UCSD-AML1 (cell line): ENCODE data around the gene HIGD2B.
"Not testable (repeated sequence)": the region's sequence is repeated elsewhere in the genome, so short reads cannot be mapped to it uniquely, and the experiment has no call there.

Experiments
- DNase-seq: peaks from one replicate; lab custom pipeline; 2025; ENCODE audit not compliant: unreplicated experiment; lab: John Stamatoyannopoulos, UW

The HIGD2B gene

DNA sequence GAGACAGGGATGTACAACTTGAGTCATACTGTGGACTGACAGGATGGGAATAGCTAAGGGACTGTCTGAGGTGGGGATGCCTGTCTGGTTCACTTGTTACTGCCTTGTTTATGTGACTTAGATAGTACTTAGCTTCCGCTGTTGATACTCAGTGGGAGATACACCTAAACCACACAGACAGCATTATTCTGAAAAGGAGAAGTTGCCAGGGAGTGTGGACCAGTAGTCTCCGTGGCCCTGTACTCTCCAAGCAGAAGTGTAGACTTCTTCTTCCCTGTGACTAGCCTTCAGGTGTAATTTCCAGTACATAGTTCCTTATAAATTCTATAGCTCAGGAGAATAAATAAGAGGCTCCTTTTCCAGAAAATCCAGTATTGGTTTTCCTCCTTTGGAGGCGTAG, 5.1 kb downstream of the HIGD2B start:
- DNase-seq = no peak

GRCh38 chr15:72676838-72677237, 9.1 kb downstream of the HIGD2B start:
- DNase-seq = no peak

DNA sequence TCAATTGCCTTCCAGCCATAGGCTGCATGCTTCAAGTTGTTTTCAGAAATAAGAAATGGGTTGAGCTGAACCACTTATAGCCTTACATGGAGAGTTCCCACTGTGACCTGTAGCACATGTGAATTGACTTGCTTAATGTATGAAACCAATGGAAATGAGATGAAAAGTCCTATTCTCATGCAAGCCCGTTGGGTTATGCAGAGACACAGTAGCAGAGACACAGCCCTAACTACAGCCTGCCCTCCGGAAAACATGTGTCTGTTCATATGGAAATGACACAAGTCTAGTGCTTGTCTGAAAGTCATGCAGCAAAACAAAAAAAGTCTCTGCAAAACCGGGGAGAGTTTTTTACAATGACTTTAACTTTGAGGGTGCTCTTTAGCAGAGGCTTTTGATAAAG, 14.5 kb downstream of the HIGD2B start:
- DNase-seq = no peak

GRCh38 chr15:72670656-72671352, 15.2 kb downstream of the HIGD2B start:
- DNase-seq = not testable (repeated sequence)

DNA sequence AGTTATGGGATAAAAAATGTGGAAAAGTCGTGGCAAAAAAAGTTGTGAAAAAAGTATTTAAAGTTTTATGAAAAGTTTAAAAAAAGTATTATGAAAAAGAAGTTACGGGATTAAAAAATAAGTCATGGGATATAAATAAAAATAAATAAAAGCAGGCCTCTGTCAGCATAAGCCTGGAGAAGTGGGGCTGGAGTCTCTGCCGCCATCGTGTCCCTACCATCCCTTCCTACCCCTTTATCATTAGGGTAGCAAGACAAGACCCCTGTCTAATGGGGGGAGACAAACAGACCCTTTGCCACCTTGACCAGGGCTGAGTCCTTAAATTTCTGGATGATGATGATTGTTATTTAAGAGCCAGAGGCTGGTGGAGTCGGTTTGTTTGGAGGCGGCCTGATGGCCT, 16.2 kb downstream of the HIGD2B start:
- DNase-seq = not testable (repeated sequence)

DNA sequence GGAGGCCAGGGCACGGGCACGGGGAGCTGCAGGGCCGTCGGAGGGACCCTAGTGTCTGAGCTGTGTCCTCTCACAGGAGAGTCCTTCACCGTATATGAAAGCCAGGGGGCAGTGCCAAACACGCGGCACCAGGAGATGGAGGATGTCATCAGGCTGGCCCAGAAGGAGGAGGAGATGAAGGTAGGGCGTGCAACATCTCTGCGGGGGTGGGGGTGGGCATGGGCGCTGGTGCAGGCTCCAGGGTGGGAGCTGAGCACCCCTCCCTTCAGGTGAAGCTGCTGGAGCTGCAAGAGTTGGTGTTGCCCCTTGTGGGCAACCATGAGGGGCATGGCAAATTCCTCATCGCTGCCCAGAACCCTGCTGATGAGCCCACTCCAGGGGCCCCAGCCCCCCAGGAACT, 20.3 kb downstream of the HIGD2B start:
- not testable (repeated sequence) for DNase-seq

DNA sequence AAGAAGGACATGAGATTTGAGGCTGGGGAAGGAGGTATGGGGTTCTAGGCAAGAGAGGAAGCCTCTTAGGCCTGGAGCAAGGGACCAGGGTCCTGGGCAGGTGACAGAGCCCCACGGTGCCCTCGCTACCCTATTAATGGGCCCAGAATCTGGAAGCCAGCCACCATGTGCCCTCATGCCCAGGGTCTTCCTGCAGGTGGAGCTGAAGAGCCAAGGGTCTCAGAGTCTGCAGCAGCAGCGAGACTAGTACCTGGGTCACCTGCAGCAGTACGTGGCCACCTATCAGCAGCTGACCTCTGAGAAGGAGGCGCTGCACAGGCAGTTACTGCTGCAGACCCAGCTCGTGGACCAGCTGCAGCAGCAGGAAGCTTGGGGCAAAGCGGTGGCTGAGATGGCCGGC, 22.1 kb downstream of the HIGD2B start:
- DNase-seq = not testable (repeated sequence)

DNA sequence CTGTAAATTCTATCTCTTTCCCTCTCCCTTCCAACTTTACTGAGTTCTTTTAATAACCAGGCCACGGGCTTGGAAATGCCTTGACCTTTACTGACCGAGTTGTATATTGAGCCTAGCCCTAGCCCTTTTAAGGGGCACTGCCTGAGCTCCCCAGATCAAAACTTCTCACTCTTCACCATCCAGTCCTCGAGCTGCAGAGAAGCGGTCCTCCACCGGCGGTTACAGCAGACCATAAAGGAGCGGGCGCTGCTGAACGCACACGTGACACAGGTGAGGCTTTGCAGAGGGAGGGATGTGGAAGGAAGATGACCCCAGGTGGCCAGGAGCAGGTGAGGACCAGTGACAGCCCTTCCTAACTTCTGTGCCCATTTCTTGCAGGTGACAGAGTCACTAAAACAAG, 24.9 kb downstream of the HIGD2B start:
- DNase-seq = not testable (repeated sequence)

DNA sequence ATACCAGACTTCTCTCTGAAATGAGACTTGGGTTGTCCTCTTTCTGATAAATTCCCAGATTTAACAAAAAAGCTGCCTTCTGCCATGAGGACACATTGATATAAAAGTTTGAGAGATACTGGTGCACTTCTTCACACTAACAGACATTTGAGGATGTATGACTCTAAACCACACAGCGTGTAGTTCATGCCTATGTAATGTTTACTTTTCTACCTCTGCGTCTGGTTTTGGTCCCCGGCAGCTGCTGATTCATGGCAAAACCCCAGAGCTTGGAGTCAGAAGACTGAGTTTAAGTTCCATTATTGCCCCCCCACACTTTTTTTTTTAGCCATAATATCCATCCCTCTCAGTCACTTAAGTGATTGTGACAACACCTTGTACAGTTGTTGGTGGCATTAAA, 30.0 kb downstream of the HIGD2B start:
- not testable (repeated sequence) for DNase-seq

- DNase-seq = not testable (repeated sequence)
Measured at GRCh38 chr15:72654397-72654796, 31.6 kb downstream of the HIGD2B start, which contains the start of gene GOLGA6B. GOLGA6B (plus strand) TSS chr15:72654697; CDS start chr15:72654738, 41 bp downstream.

DNA sequence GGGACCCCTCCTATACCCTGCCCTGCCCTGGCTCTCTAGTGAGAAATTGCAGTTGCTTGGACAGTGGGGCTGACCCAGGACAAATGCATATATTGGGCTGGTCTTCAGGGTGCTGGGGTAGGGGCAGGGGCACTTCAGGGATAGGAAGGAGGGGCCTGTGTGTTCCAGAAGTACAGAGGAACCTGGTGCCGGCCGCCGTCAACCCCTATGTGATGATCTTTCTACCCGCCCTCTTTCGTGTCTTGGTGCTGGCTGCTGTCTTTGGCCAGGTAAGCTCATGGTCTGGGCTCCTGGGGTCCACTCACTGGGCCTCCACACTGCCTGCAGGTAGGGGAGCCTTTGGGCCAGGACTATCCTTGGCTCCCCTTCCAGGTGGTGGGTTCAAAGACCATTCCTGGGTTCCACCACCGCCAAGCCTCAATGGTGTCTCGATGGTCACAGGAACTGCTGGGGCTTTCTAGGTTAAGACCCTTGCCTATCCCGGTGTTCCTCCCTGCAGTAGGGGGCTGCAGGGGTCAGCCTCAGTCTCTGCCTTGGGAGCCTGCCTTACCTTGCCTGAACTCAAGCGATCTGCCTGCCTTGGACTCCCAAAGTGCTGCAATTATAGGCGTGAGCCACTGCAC, 37.2 kb downstream of the HIGD2B start:
- DNase-seq = not testable (repeated sequence)

GRCh38 chr15:72642271-72642670, 43.7 kb downstream of the HIGD2B start:
- not testable (repeated sequence) for DNase-seq

DNA sequence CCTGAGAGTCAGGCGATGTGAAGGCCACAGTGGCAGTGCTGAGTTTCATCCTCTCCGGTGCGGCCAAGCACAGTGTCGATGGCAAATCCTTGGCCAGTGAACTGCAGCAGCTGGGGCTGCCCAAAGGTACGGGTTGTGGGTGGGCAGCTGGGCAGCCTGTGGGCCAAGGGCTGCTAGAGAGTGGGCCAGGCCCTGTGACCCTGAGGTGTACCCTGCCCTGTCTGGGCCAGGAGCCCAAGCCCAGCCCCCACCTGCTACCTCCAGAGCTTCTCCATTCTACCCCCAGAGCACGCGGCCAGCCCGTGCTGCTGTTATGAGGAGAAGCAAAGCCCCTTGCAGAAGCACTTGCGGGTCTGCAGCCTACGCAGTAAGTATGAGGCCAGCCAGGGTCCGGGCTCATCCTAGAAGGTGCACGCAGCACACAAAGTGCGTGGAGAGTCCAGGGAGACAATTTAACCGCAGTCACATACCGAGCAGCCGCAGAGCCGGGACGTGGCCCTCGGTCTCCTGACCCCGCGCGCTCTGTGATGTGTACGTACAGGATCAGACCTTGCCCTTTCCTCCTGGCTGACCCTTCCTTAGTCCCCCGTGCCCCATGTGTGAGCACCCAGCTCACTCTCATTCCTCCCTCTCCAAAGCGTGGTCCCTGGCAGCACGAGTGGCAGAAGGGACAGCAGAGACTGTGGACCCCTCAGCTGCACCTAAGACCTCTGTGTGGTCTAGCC, 46.1 kb downstream of the HIGD2B start:
- not testable (repeated sequence) for DNase-seq

GRCh38 chr15:72636519-72637282, 49.3 kb downstream of the HIGD2B start:
- DNase-seq = not testable (repeated sequence)

- DNase-seq = not testable (repeated sequence)
Measured at GRCh38 chr15:72629068-72629570, 56.9 kb downstream of the HIGD2B start.

GRCh38 chr15:72628249-72629067, 57.5 kb downstream of the HIGD2B start:
- DNase-seq = not testable (repeated sequence)

DNA sequence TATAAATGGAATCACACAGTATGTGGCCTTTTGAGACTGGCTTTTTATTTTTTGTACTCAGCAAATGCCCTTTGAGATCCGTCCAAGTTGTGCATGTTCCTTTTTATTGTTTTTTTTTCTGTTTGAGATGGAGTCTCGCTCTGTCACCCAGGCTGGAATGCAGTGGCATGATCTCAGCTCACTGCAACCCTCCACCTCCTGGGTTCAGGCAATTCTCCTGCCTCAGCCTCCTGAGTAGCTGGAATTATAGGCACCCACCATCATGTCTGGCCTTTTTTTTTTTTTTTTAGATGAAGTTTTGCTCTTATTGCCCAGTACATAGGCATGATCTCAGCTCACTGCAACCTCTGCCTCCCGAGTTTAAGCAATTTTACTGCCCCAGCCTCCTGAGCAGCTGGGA, 59.8 kb downstream of the HIGD2B start:
- not testable (repeated sequence) for DNase-seq
